Posterior vena cava (tissue), 2 donors: ENCODE measurements around the gene PLCB2. TPM values are rescaled to one million over a fixed set of nuclear protein-coding genes. Genes with fewer than 3 reads are reported as not detected.

Experiments used
- DNase-seq: peaks from one replicate; pipeline ENCODE4 v3.0.0-alpha.2; 2020; ENCODE audit warnings: low spot score
- intact Hi-C, 2 donors: fragments of 100-400 bp; cut with DNase I; formaldehyde crosslinking; loops; one replicate each; pipeline versions ENCODE4 v1.14.1 to v1.14.2; 2022 to 2023
- total RNA-seq, 2 donors: library from RNA; stranded (reverse); fragmentation: NEBNext Ultra II Directional; extraction: Animal tissue kit (Norgen Biotek cat#: 25700); gene quantifications; one replicate each; pipeline ENCODE4 v1.2.1, GENCODE V29; 2021
- donor health status: DM: yes; HTN: yes; CAD: no.
- donor health status: DM: yes; HTN: yes; CAD: no.

The PLCB2 gene
- total RNA-seq, 2 donors from 2014 or later: 20.8 to 29.0 TPM

GRCh38 chr15:40279437-40280141 lies 28.1 kb downstream of the PLCB2 start:
- DNase-seq: peak; percentile 92

GRCh38 chr15:40278026-40278425 lies 29.7 kb downstream of the PLCB2 start:
- intact Hi-C loops: loop anchor here in 1 of 2 donors (5.0 kb wide), 1 partner anchor 149 kb away; no protein-coding TSS in a partner anchor
- DNase-seq: no peak

More at GRCh38 chr15:40279437-40280141, 28.1 kb downstream of the PLCB2 start:
- intact Hi-C loops: loop anchor here (2.0 to 5.0 kb wide), 2 partner anchors 141 to 148 kb away; no protein-coding TSS in a partner anchor

- intact Hi-C loops: loop anchor here in 1 of 2 donors (5.0 kb wide), 1 partner anchor 150 kb away; no protein-coding TSS in a partner anchor
- DNase-seq: no peak
Measured at GRCh38 chr15:40277471-40277870, 30.3 kb downstream of the PLCB2 start.

- no peak for DNase-seq
- intact Hi-C loops: loop anchor here in 1 of 2 donors (5.0 kb wide), 1 partner anchor 150 kb away; no protein-coding TSS in a partner anchor
Measured at GRCh38 chr15:40276927-40277326, 30.8 kb downstream of the PLCB2 start.

GRCh38 chr15:40275954-40276353 lies 31.8 kb downstream of the PLCB2 start:
- no peak for DNase-seq
- intact Hi-C loops: loop anchor here in 1 of 2 donors (2.0 to 5.0 kb wide), 2 partner anchors 57 to 151 kb away; no protein-coding TSS in a partner anchor

- no peak for DNase-seq
Measured at GRCh38 chr15:40275523-40275922, 32.2 kb downstream of the PLCB2 start.

GRCh38 chr15:40274350-40275274 lies 33.1 kb downstream of the PLCB2 start:
- intact Hi-C loops: loop anchor here (2.0 to 5.0 kb wide), 5 partner anchors 56 to 227 kb away; no protein-coding TSS in a partner anchor
- peak; percentile 93 for DNase-seq

More at GRCh38 chr15:40275523-40275922, 32.2 kb downstream of the PLCB2 start:
- intact Hi-C loops: loop anchor here in 1 of 2 donors (2.0 to 5.0 kb wide), 2 partner anchors 57 to 152 kb away; no protein-coding TSS in a partner anchor

GRCh38 chr15:40273428-40273827 lies 34.3 kb downstream of the PLCB2 start:
- no peak for DNase-seq
- intact Hi-C loops: loop anchor here (5.0 kb wide), 3 partner anchors 56 to 226 kb away; no protein-coding TSS in a partner anchor

GRCh38 chr15:40272485-40273056 lies 35.2 kb downstream of the PLCB2 start:
- DNase-seq: no peak
- intact Hi-C loops: loop anchor here (5.0 kb wide), 3 partner anchors 55 to 225 kb away; no protein-coding TSS in a partner anchor

- intact Hi-C loops: loop anchor here (5.0 kb wide), 3 partner anchors 55 to 225 kb away; no protein-coding TSS in a partner anchor
Measured at GRCh38 chr15:40271685-40272484, 35.9 kb downstream of the PLCB2 start.

GRCh38 chr15:40270246-40270995 lies 37.3 kb downstream of the PLCB2 start:
- no peak for DNase-seq
- intact Hi-C loops: loop anchor here (5.0 kb wide), 3 partner anchors 53 to 223 kb away; no protein-coding TSS in a partner anchor

More at GRCh38 chr15:40271685-40272484, 35.9 kb downstream of the PLCB2 start:
- no peak for DNase-seq

GRCh38 chr15:40269604-40270003 lies 38.1 kb downstream of the PLCB2 start:
- DNase-seq: no peak
- intact Hi-C loops: loop anchor here (5.0 kb wide), 3 partner anchors 52 to 222 kb away; no protein-coding TSS in a partner anchor

- intact Hi-C loops: no loop called here
- DNase-seq: no peak
Measured at GRCh38 chr15:40267670-40268069, 40.1 kb downstream of the PLCB2 start.

- no peak for DNase-seq
- intact Hi-C loops: no loop called here
Measured at GRCh38 chr15:40266828-40267304, 40.9 kb downstream of the PLCB2 start.

GRCh38 chr15:40265875-40266274 lies 41.9 kb downstream of the PLCB2 start:
- DNase-seq: no peak
- intact Hi-C loops: no loop called here

GRCh38 chr15:40265355-40265754 lies 42.4 kb downstream of the PLCB2 start:
- intact Hi-C loops: no loop called here
- DNase-seq: no peak
